DOHH2 (cell line): Measurements from ENCODE around the gene CARMIL1.

Experiments used
- H3F3A ChIP-seq: fragments of 200-600 bp; sonication (generic), shearing (Covaris generic); 2 replicates; pipeline ENCODE4 v1.6.0; 2016; ENCODE audit warnings: antibody characterized with exemption, mild to moderate bottlenecking; ENCODE audit not compliant: control insufficient read depth, insufficient read depth
- H3K27ac ChIP-seq: fragments of 200-600 bp; sonication (generic); 2 replicates; pipeline ENCODE4 v1.5.1; 2014; ENCODE audit warnings: low read depth, mild to moderate bottlenecking, low read length, moderate library complexity
- H3K27me3 ChIP-seq: fragments of 200-600 bp; sonication (generic); 2 replicates; pipeline ENCODE4 v1.6.1; 2014; ENCODE audit warnings: mild to moderate bottlenecking, low read length, mixed read lengths; ENCODE audit not compliant: control insufficient read depth
- H3K36me3 ChIP-seq: fragments of 200-600 bp; sonication (generic); 2 replicates; pipeline ENCODE4 v1.6.1; 2014; ENCODE audit warnings: mild to moderate bottlenecking, low read length, moderate library complexity, mixed read lengths; ENCODE audit not compliant: control insufficient read depth
- H3K4me1 ChIP-seq: fragments of 200-600 bp; sonication (generic); 2 replicates; pipeline ENCODE4 v1.6.1; 2014; ENCODE audit warnings: mild to moderate bottlenecking, low read length, mixed read lengths; ENCODE audit not compliant: control insufficient read depth
- H3K4me2 ChIP-seq: fragments of 200-600 bp; sonication (generic); 2 replicates; pipeline ENCODE4 v1.6.0; 2014; ENCODE audit warnings: mild to moderate bottlenecking, low read length, moderate library complexity
- H3K4me3 ChIP-seq: fragments of 200-600 bp; sonication (generic); 2 replicates; pipeline ENCODE4 v1.5.1; 2014; ENCODE audit warnings: mild to moderate bottlenecking, low read length, mixed read lengths
- H3K79me2 ChIP-seq: fragments of 200-600 bp; sonication (generic); 2 replicates; pipeline ENCODE4 v1.6.1; 2014; ENCODE audit warnings: mild to moderate bottlenecking, low read length, mixed read lengths; ENCODE audit not compliant: control insufficient read depth
- H3K9me2 ChIP-seq: fragments of 200-600 bp; sonication (generic); replicated peaks from 2 replicates; pipeline ENCODE4 v1.6.1; 2014; ENCODE audit warnings: mild to moderate bottlenecking, low read length, mixed read lengths; ENCODE audit not compliant: control insufficient read depth
- H3K9me3 ChIP-seq: fragments of 200-600 bp; sonication (generic); 2 replicates; pipeline ENCODE4 v1.6.1; 2014; ENCODE audit warnings: antibody characterized with exemption, low read length, mixed read lengths; ENCODE audit not compliant: control insufficient read depth, insufficient read depth
- H4K20me1 ChIP-seq: fragments of 200-600 bp; sonication (generic); 2 replicates; pipeline ENCODE4 v1.6.0; 2014; ENCODE audit warnings: low read depth, mild to moderate bottlenecking, antibody characterized with exemption, low read length, moderate library complexity; ENCODE audit not compliant: control insufficient read depth, insufficient read depth
- CTCF ChIP-seq: fragments of 200-600 bp; sonication (generic); IDR thresholded peaks from one replicate; pipeline ENCODE4 v1.5.1; 2014; ENCODE audit warnings: antibody characterized with exemption, mild to moderate bottlenecking, low read depth, low read length; ENCODE audit not compliant: poor library complexity, severe bottlenecking
- EZH2phosphoT487 ChIP-seq: fragments of 200-600 bp; sonication (generic); IDR thresholded peaks from 2 replicates; pipeline ENCODE4 v1.6.1; 2017; ENCODE audit warnings: borderline replicate concordance, mild to moderate bottlenecking, antibody characterized with exemption, low read length, moderate library complexity, mixed read lengths

The CARMIL1 gene

DNA sequence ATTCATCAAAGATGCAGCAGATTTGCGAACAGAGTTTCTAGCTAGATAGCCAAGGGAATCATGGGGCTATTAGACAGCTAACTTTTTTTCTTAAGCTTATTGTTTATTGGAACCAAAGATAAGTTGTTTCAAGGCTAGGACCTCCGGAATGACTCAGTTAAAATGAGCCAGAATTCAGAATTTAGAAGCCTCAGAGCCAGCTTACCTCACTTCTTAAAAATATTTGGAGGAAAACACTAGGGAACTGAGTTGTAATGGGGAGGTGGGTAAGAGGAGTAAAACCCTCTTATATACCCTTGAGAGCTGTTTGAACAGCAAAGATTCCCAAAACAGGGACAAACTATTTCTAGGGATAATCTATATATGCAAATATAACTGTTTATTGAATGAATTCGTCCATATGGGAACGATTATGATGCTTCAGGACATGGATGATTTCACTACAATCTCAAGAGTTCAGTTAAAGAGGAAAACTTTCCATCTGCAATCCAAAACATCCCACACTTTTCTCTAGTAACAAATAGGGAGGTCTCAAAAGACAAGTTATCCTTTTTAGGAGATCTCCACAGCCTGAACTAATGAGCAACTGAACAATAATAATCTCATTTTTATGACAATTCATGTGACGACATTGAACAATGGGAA lies 12.6 kb upstream of the CARMIL1 start:
- Histone ChIP-seq H3K9me3 (no peaks in the 10 kb centered on the region), H3K4me3 (no peak overlapping the region), H3K4me2 (no peak overlapping the region), H4K20me1 (no peaks in the 10 kb centered on the region), H3K27ac (no peak overlapping the region), H3F3A (peaks cover 6% of the 10 kb centered on the region; the same call in 1 of the 2 replicates), H3K4me1 (peaks cover 7% of the 10 kb centered on the region), H3K27me3 (no peaks in the 10 kb centered on the region), H3K79me2 (no peaks in the 10 kb centered on the region), H3K36me3 (no peaks in the 10 kb centered on the region), H3K9me2 (no peaks in the 10 kb centered on the region)
- TF ChIP-seq CTCF (no peak), EZH2phosphoT487 (no peak)

DNA sequence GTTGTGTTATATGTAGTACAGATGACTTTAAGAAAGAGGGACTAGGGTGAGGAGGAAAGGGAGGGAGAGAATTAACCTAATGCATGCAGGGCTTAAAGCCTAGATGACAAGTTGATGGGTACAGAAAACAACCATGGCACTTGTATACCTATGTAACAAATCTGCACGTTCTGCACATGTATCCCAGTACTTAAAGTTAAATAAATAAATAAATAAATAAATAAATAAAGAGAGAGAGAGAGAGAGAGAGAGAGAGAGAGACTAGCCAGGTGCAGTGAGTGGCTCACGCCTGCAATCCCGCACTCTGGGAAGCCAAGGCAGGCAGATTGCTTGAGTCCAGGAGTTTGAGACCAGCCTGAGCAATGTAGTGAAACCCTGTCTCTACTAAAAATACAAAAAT lies 11.5 kb upstream of the CARMIL1 start:
- TF ChIP-seq CTCF, result no peak
- Histone ChIP-seq H3K27ac (no peak overlapping the region), H3K4me3 (no peak overlapping the region), H3K79me2 (no peaks in the 10 kb centered on the region), H3K9me2 (no peaks in the 10 kb centered on the region), H3K36me3 (no peaks in the 10 kb centered on the region), H3K4me2 (no peak overlapping the region), H3K9me3 (no peaks in the 10 kb centered on the region), H3K27me3 (no peaks in the 10 kb centered on the region), H3K4me1 (peaks cover 7% of the 10 kb centered on the region), H4K20me1 (no peaks in the 10 kb centered on the region), H3F3A (peaks cover 6% of the 10 kb centered on the region; the same call in 1 of the 2 replicates)

DNA sequence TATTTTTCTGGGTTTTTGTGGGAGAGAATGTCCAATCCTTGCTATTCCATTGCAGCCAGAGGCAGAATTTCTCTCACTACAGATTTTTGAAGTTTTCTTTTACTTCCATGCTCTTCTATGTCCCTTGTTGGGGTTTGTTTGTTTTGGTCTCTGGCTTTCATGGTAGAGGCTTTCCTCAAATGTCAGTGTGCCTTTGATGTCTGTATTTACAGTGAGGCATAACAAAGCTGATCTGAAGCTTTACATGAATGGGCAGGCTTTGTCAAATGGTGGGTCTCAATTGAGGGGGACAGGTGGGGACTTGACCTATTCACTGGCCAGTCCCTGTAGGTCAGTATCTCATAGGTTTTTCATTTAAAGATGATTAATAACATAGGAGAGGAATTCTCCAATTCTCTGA lies 8.6 kb upstream of the CARMIL1 start:
- peaks cover 7% of the 10 kb centered on the region for H3K4me1 ChIP-seq
- H4K20me1 ChIP-seq, result no peaks in the 10 kb centered on the region
- no peaks in the 10 kb centered on the region for H3K9me3 ChIP-seq
- no peak overlapping the region for H3K27ac ChIP-seq
- H3K36me3 ChIP-seq, result no peaks in the 10 kb centered on the region
- no peaks in the 10 kb centered on the region for H3F3A ChIP-seq
- no peak overlapping the region for H3K4me2 ChIP-seq
- no peak overlapping the region for H3K4me3 ChIP-seq
- TF ChIP-seq EZH2phosphoT487 (no peak), CTCF (no peak)
- no peaks in the 10 kb centered on the region for H3K27me3 ChIP-seq
- no peaks in the 10 kb centered on the region for H3K9me2 ChIP-seq
- H3K79me2 ChIP-seq, result no peaks in the 10 kb centered on the region
